IMR-90 (cell line): Measurements from ENCODE around the gene LDB2. TPM values are rescaled to one million over a fixed set of nuclear protein-coding genes. Genes with fewer than 3 reads are reported as not detected.

ENCODE experiments used
- ATAC-seq: fragments of 200-7000 bp; cut with Tn5 transposase; 2 replicates; pipeline ENCODE4 v1.9.1; 2020; ENCODE audit warnings: low read depth, mild to moderate bottlenecking, moderate library complexity
- BruUV-seq: library from RNA; stranded (reverse); fragments of 400-500 nt; replicated peaks from 2 replicates; lab custom pipeline; 2021; lab: Mats Ljungman, UMichigan
- CTCF ChIA-PET: fragments of 300-600 bp; formaldehyde crosslinking; extraction: SDS; loops from one replicate; lab custom pipeline; 2021; ENCODE audit warnings: antibody characterized with exemption; lab: Yijun Ruan, JAX
- POLR2A ChIA-PET: fragments of 300-600 bp; sonication (Branson Sonifier 250); formaldehyde crosslinking; loops from one replicate; lab custom pipeline; 2022; ENCODE audit warnings: antibody characterized with exemption; ENCODE audit not compliant: unreplicated experiment; lab: Charles Lee
- DNase-seq: peaks from one replicate; pipeline ENCODE4 v3.0.0; 2013
- H2AFZ ChIP-seq: replicated peaks from 2 replicates; pipeline ENCODE3; 2013; ENCODE audit warnings: low read length, mild to moderate bottlenecking; ENCODE audit not compliant: poor library complexity
- H2AK5ac ChIP-seq: 2 replicates; pipeline ENCODE4 v1.6.1; 2013; ENCODE audit warnings: low read depth, low read length, inconsistent platforms
- H2AK9ac ChIP-seq: replicated peaks from 2 replicates; pipeline ENCODE3; 2013; ENCODE audit warnings: mild to moderate bottlenecking, low read depth, low read length, moderate library complexity; ENCODE audit not compliant: poor library complexity
- H2BK120ac ChIP-seq: 2 replicates; pipeline ENCODE4 v1.6.1; 2013; ENCODE audit warnings: low read depth, low read length, inconsistent platforms
- H2BK15ac ChIP-seq: 3 replicates; pipeline ENCODE4 v1.6.1; 2013; ENCODE audit warnings: low read depth, low read length, inconsistent platforms
- H2BK20ac ChIP-seq: 2 replicates; pipeline ENCODE4 v1.6.1; 2013; ENCODE audit warnings: low read depth, mild to moderate bottlenecking, inconsistent platforms, low read length, moderate library complexity
- H2BK5ac ChIP-seq: 2 replicates; pipeline ENCODE4 v1.6.1; 2013; ENCODE audit warnings: mild to moderate bottlenecking, low read depth, low read length, inconsistent platforms; ENCODE audit not compliant: poor library complexity, severe bottlenecking
- H3K14ac ChIP-seq: replicated peaks from 2 replicates; pipeline ENCODE4 v1.6.1; 2013; ENCODE audit warnings: low read depth, low read length, inconsistent platforms
- H3K18ac ChIP-seq: 2 replicates; pipeline ENCODE4 v1.6.1; 2013; ENCODE audit warnings: low read depth, low read length, control low read depth
- H3K23ac ChIP-seq: 2 replicates; pipeline ENCODE4 v1.6.1; 2013; ENCODE audit warnings: low read depth, low read length, inconsistent platforms
- H3K27ac ChIP-seq: 2 replicates; pipeline ENCODE4 v1.5.1; 2013; ENCODE audit warnings: mild to moderate bottlenecking, control low read depth, low read length; ENCODE audit not compliant: insufficient read depth
- H3K27me3 ChIP-seq: 2 replicates; pipeline ENCODE4 v1.6.1; 2013; ENCODE audit warnings: low read length; ENCODE audit not compliant: control insufficient read depth, insufficient read depth
- H3K36me3 ChIP-seq: 2 replicates; pipeline ENCODE4 v1.6.1; 2013; ENCODE audit warnings: low read length, mixed read lengths; ENCODE audit not compliant: control insufficient read depth, insufficient read depth
- H3K4ac ChIP-seq: 2 replicates; pipeline ENCODE4 v1.6.1; 2013; ENCODE audit warnings: low read depth, low read length, inconsistent platforms
- H3K4me1 ChIP-seq: 2 replicates; pipeline ENCODE4 v1.6.1; 2013; ENCODE audit warnings: low read length, mixed read lengths; ENCODE audit not compliant: control insufficient read depth, insufficient read depth
- H3K4me2 ChIP-seq: 2 replicates; pipeline ENCODE4 v1.6.1; 2013; ENCODE audit warnings: low read depth, mild to moderate bottlenecking, control low read depth, low read length, moderate library complexity
- H3K4me3 ChIP-seq: 2 replicates; pipeline ENCODE4 v1.5.1; 2013; ENCODE audit warnings: low read depth, mild to moderate bottlenecking, control low read depth, low read length, moderate library complexity; ENCODE audit not compliant: insufficient read depth
- H3K56ac ChIP-seq: 2 replicates; pipeline ENCODE4 v1.6.1; 2013; ENCODE audit warnings: low read length, inconsistent platforms; ENCODE audit not compliant: insufficient read depth; ENCODE audit errors: extremely low read depth
- H3K79me1 ChIP-seq, 2 experiments: 2 replicates each; pipeline ENCODE4 v1.6.1; 2013; ENCODE audit warnings: low read length in 2 of 2, inconsistent platforms in 1 of 2, low read depth in 1 of 2
- H3K9ac ChIP-seq: 2 replicates; pipeline ENCODE4 v1.6.1; 2013; ENCODE audit warnings: low read depth, low read length, control low read depth
- H3K9me1 ChIP-seq: 2 replicates; pipeline ENCODE4 v1.6.1; 2013; ENCODE audit warnings: low read length, inconsistent platforms; ENCODE audit not compliant: insufficient read depth
- H3K9me3 ChIP-seq: 2 replicates; pipeline ENCODE4 v1.6.1; 2013; ENCODE audit warnings: low read length; ENCODE audit not compliant: control insufficient read depth, insufficient read depth
- H4K20me1 ChIP-seq: 2 replicates; pipeline ENCODE4 v1.6.1; 2013; ENCODE audit warnings: low read length, inconsistent platforms; ENCODE audit not compliant: insufficient read depth
- H4K5ac ChIP-seq: 2 replicates; pipeline ENCODE4 v1.6.1; 2013; ENCODE audit warnings: mild to moderate bottlenecking, low read depth, low read length, control low read depth
- H4K8ac ChIP-seq, 2 experiments: 2 replicates each; pipeline ENCODE4 v1.6.1; 2013; ENCODE audit warnings: low read depth in 2 of 2, low read length in 2 of 2, control low read depth in 1 of 2, inconsistent platforms in 1 of 2
- H4K91ac ChIP-seq: 2 replicates; pipeline ENCODE4 v1.6.1; 2013; ENCODE audit warnings: low read depth, low read length, inconsistent platforms; ENCODE audit not compliant: insufficient read depth
- CTCF ChIP-seq: conservative IDR thresholded peaks from 2 replicates; pipeline ENCODE4 v1.5.1; 2012; ENCODE audit warnings: mild to moderate bottlenecking, low read depth, low read length, improper control_type of control experiment
- MAFK ChIP-seq: IDR thresholded peaks from 2 replicates; pipeline ENCODE4 v1.6.1; 2012; ENCODE audit warnings: low read depth, low read length, improper control_type of control experiment
- WGBS, 2 experiments: methylation state at CpG; one replicate each; pipeline versions ENCODE4 v1.1.5 to v1.1.7; 2013; ENCODE audit warnings: missing lambda C conversion rate in 2 of 2; ENCODE audit not compliant: insufficient read length in 1 of 2; ENCODE audit errors: extremely low coverage in 2 of 2; 5-methylcytosine and 5-hydroxymethylcytosine counted together
- dilution Hi-C: fragments of 300-500 bp; cut with HindIII; formaldehyde crosslinking; loops from one replicate; pipeline ENCODE4 v1.14.3; 2018; ENCODE audit warnings: low sequenced_read_pairs; ENCODE audit not compliant: unreplicated experiment
- in situ Hi-C: fragments of 300-500 bp; cut with MboI; formaldehyde crosslinking; loops from 3 replicates; pipeline ENCODE4 v1.14.3; 2019; ENCODE audit warnings: low sequenced_read_pairs, inconsistent platforms, mixed read lengths
- intact Hi-C: fragments of 100-400 bp; cut with micrococcal nuclease; formaldehyde crosslinking; loops from 2 replicates; pipeline ENCODE4 v1.10.0; 2022
- polyA plus RNA-seq, 3 experiments: library from polyadenylated mRNA; depleted of rRNA; stranded (reverse); fragments of >200 nt; gene quantifications; 2 replicates each; pipeline ENCODE4 v1.2.3, GENCODE V29; 2012; ENCODE audit warnings: low replicate concordance in 1 of 3
- total RNA-seq: library from RNA; depleted of rRNA; stranded (reverse); fragments of >200 nt; gene quantifications from 2 replicates; pipeline ENCODE4 v1.2.3, GENCODE V29; 2012

Gene LDB2
- total and polyA plus RNA-seq, 2 of the 4 experiments (the other 2 are of a cell fraction), result 67.9 to 116 TPM

GRCh38 chr4:16574981-16575380 lies 323.5 kb downstream of the LDB2 start:
- Histone ChIP-seq H2BK120ac (no peak overlapping the region), H3K9me3 (no peaks in the 10 kb centered on the region), H4K5ac (no peak overlapping the region), H3K36me3 (no peaks in the 10 kb centered on the region), H3K23ac (no peak overlapping the region), H3K14ac (no peak overlapping the region), H2AK5ac (no peak overlapping the region), H4K8ac (no peak overlapping the region), H3K79me1 (no peaks in the 10 kb centered on the region), H3K9ac (no peak overlapping the region), H3K4me3 (no peak overlapping the region), H3K9me1 (no peaks in the 10 kb centered on the region), H2BK15ac (no peak overlapping the region), H3K4me1 (peaks cover 6% of the 10 kb centered on the region), H2AK9ac (no peak overlapping the region), H4K91ac (no peak overlapping the region), H2AFZ (no peak overlapping the region), H3K4me2 (no peak overlapping the region), H2BK5ac (no peak overlapping the region), H2BK20ac (no peak overlapping the region), H4K20me1 (no peaks in the 10 kb centered on the region), H3K18ac (no peak overlapping the region), H3K56ac (no peak overlapping the region), H3K27ac (no peak overlapping the region), H3K4ac (no peak overlapping the region), H3K27me3 (no peaks in the 10 kb centered on the region)
- ChIA-PET CTCF (interaction anchor here (0.6 kb wide), 1 partner anchor 788 kb away, joined by 3 read pairs; no protein-coding TSS in a partner anchor), POLR2A (no interaction called here)
- BruUV-seq, result no TSS peak
- intact Hi-C loops, result no loop called here
- dilution Hi-C loops, result no loop called here
- DNase-seq (no peak), ATAC-seq (no peak)
- no CpG with 5 or more reads among the region's 2 CpGs for WGBS, 2 experiments
- in situ Hi-C loops, result no loop called here
- TF ChIP-seq MAFK (peak; percentile 86), CTCF (no peak)
